AG04449 (cell line): ENCODE data around the gene GPR4.

Experiments used
- CTCF ChIA-PET: fragments of 350-600 bp; formaldehyde crosslinking; extraction: SDS; loops from one replicate; lab custom pipeline; 2021; ENCODE audit warnings: antibody characterized with exemption; lab: Yijun Ruan, JAX
- POLR2A ChIA-PET: fragments of 400-600, 350-600 bp; formaldehyde crosslinking; extraction: SDS; loops from one replicate; lab custom pipeline; 2020; ENCODE audit warnings: antibody characterized with exemption, inconsistent platforms; lab: Yijun Ruan, JAX
- DNase-seq: peaks from one replicate; pipeline ENCODE4 v3.0.0-alpha.2; 2010; ENCODE audit warnings: low read depth, low spot score
- H3K4me3 ChIP-seq: 2 replicates; pipeline ENCODE4 v1.5.1; 2011; ENCODE audit warnings: low read depth, mild to moderate bottlenecking, control low read depth, low read length
- CTCF ChIP-seq: IDR thresholded peaks from one replicate; pipeline ENCODE4 v1.5.1; 2011; ENCODE audit warnings: mild to moderate bottlenecking, moderate library complexity, low read length, control low read depth, inconsistent platforms; ENCODE audit not compliant: insufficient read depth; ENCODE audit errors: missing control alignments

Gene GPR4

GRCh38 chr19:45567609-45568008, 34.4 kb downstream of the GPR4 start:
- TF ChIP-seq CTCF, result no peak
- CTCF ChIA-PET, result interaction anchor here (1.0 to 3.8 kb wide), 4 partner anchors 9 to 74 kb away, joined by 3 to 34 read pairs (median 4); no protein-coding TSS in a partner anchor
- POLR2A ChIA-PET, result no interaction called here
- DNase-seq, result no peak
- no peak overlapping the region for H3K4me3 ChIP-seq

DNA sequence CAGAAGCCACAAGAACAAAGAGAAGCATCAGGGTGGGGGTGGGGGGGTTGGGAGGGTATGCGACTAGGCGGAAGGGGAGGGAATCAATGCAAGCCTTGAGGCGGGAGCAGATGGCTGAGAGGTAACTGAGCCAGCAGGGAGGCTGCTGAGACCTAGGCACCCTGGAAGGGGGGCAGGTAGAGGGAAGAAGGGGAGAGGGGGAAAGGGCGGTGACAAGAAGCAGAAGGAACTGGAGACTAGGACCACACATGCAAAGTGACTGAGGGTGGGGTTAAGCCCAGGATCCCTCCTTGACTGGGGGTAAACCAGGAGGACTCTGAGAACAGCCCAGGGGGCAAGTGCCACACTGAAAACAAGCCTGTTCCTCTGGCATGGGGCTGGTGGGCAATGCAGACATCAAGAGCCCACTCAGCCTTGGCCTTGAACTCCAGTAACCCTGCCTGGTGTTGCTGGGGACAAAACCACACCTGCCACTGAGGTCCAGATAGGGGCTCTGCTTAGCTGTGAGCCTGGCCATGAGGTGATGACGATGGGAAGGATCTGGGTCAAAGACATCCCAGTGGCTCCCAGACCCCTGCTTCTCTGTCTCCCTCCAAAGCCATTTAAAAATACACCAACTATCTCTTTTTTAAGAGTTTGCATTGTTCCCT, 37.8 kb downstream of the GPR4 start:
- POLR2A ChIA-PET, result interaction anchor here (0.6 kb wide), 1 partner anchor 9 kb away, joined by 3 read pairs; no protein-coding TSS in a partner anchor
- TF ChIP-seq CTCF, result no peak
- no peak overlapping the region for H3K4me3 ChIP-seq
- CTCF ChIA-PET, result no interaction called here
- no peak for DNase-seq

DNA sequence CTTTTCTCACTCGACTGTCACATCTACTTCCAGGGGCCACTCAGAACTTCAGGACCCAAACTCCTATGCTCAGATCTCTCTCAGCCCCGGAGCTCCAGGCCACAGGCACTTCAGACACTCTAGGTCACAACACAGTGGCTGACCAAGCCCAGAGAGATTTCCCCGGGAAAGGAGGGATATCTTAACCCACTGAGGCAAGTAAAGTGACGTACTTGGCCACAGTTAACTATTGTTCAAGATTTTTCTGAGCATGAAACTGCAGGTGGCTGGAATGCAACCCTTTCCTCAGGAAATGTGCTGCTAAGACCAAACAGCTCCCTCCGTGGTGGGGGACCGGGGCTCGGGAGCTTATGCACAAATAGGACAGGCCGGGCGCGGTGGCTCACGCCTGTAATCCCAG, 41.3 kb downstream of the GPR4 start:
- no peak overlapping the region for H3K4me3 ChIP-seq
- CTCF ChIA-PET, result interaction anchor here (0.9 to 2.9 kb wide), 6 partner anchors 9 to 75 kb away, joined by 3 to 9 read pairs (median 4); no protein-coding TSS in a partner anchor
- POLR2A ChIA-PET, result no interaction called here
- TF ChIP-seq CTCF, result no peak
- no peak for DNase-seq

- ChIA-PET CTCF (interaction anchor here (0.7 to 4.1 kb wide), 9 partner anchors 10 to 86 kb away, joined by 3 to 41 read pairs (median 4); no protein-coding TSS in a partner anchor), POLR2A (no interaction called here)
- TF ChIP-seq CTCF, result no peak
- no peak for DNase-seq
- no peak overlapping the region for H3K4me3 ChIP-seq
Measured at GRCh38 chr19:45560038-45560437, 42.0 kb downstream of the GPR4 start.

- ChIA-PET POLR2A (no interaction called here), CTCF (interaction anchor here (0.5 to 4.1 kb wide), 22 partner anchors 10 to 124 kb away, joined by 3 to 41 read pairs (median 6); no protein-coding TSS in a partner anchor)
- H3K4me3 ChIP-seq, result no peak overlapping the region
- DNase-seq, result no peak
- peak; percentile 70 for TF ChIP-seq CTCF
Measured at GRCh38 chr19:45558399-45558878, 43.6 kb downstream of the GPR4 start.

GRCh38 chr19:45556835-45557234, 45.2 kb downstream of the GPR4 start:
- H3K4me3 ChIP-seq, result no peak overlapping the region
- no peak for TF ChIP-seq CTCF
- ChIA-PET CTCF (interaction anchor here (1.2 to 4.1 kb wide), 9 partner anchors 8 to 118 kb away, joined by 3 to 41 read pairs (median 8); no protein-coding TSS in a partner anchor), POLR2A (no interaction called here)
- DNase-seq, result no peak
